SK-N-SH treated with all-trans-retinoic acid at 6 μM for 48 hours (cell line): ENCODE measurements around the gene CPNE2.

ENCODE experiments used
- ARNTL ChIP-seq: fragments of 450-650 bp; formaldehyde crosslinking; IDR thresholded peaks from 2 replicates; pipeline ENCODE4 v1.5.0; 2020; ENCODE audit warnings: low read depth, mild to moderate bottlenecking, moderate library complexity, borderline replicate concordance
- CREB5 ChIP-seq: fragments of 250-450 bp; sonication (Bioruptor Pico); IDR thresholded peaks from 2 replicates; pipeline ENCODE4 v1.5.1; 2020; ENCODE audit warnings: low read depth, mild to moderate bottlenecking, moderate library complexity
- CSRNP3 ChIP-seq: fragments of 250-450 bp; sonication (Bioruptor Pico); IDR thresholded peaks from 2 replicates; pipeline ENCODE4 v1.5.1; 2021; ENCODE audit warnings: mild to moderate bottlenecking, moderate library complexity
- ESRRG ChIP-seq: fragments of 250-450 bp; sonication (Bioruptor Pico); IDR thresholded peaks from 2 replicates; pipeline ENCODE4 v1.6.1; 2021; ENCODE audit warnings: mild to moderate bottlenecking
- GLIS3 ChIP-seq: fragments of 250-450 bp; sonication (Bioruptor Pico); IDR thresholded peaks from 2 replicates; pipeline ENCODE4 v1.5.0; 2020; ENCODE audit warnings: mild to moderate bottlenecking, moderate library complexity
- ISL1 ChIP-seq: fragments of 250-450 bp; sonication (Bioruptor Pico); IDR thresholded peaks from 2 replicates; pipeline ENCODE4 v2.1.2; 2022; ENCODE audit warnings: mild to moderate bottlenecking, moderate library complexity
- OSR1 ChIP-seq: fragments of 250-450 bp; sonication (Bioruptor Pico); IDR thresholded peaks from 2 replicates; pipeline ENCODE4 v1.8.0; 2022; ENCODE audit warnings: moderate library complexity, mild to moderate bottlenecking, inconsistent platforms
- PATZ1 ChIP-seq: fragments of 250-450 bp; sonication (Bioruptor Pico); IDR thresholded peaks from 2 replicates; pipeline ENCODE4 v1.8.0; 2020; ENCODE audit warnings: mild to moderate bottlenecking, moderate library complexity, borderline replicate concordance
- POU6F1 ChIP-seq: fragments of 250-450 bp; sonication (Bioruptor Pico); IDR thresholded peaks from 2 replicates; pipeline ENCODE4 v1.8.0; 2021; ENCODE audit warnings: low read depth, mild to moderate bottlenecking, moderate library complexity, borderline replicate concordance
- PPARA ChIP-seq: fragments of 250-450 bp; sonication (Bioruptor Pico); IDR thresholded peaks from 2 replicates; pipeline ENCODE4 v1.5.0; 2020; ENCODE audit warnings: mild to moderate bottlenecking, borderline replicate concordance
- TSHZ2 ChIP-seq: fragments of 250-450 bp; sonication (Bioruptor Pico); IDR thresholded peaks from 2 replicates; pipeline ENCODE4 v1.5.0; 2020; ENCODE audit warnings: mild to moderate bottlenecking, moderate library complexity
- ZC3H10 ChIP-seq: fragments of 250-450 bp; sonication (Bioruptor Pico); IDR thresholded peaks from 2 replicates; pipeline ENCODE4 v1.5.1; 2021; ENCODE audit warnings: mild to moderate bottlenecking, moderate library complexity
- ZFP3 ChIP-seq: fragments of 250-450 bp; sonication (Bioruptor Pico); IDR thresholded peaks from 2 replicates; pipeline ENCODE4 v1.5.0; 2020; ENCODE audit warnings: mild to moderate bottlenecking, moderate library complexity
- ZNF8 ChIP-seq: fragments of 450-650 bp; formaldehyde crosslinking; IDR thresholded peaks from 2 replicates; pipeline ENCODE4 v1.5.0; 2020; ENCODE audit warnings: mild to moderate bottlenecking, moderate library complexity

- TF ChIP-seq ISL1 (CRISPR knock-in tag): no peak
- no peak for TF ChIP-seq ZFP3
- TF ChIP-seq TSHZ2 (CRISPR knock-in tag): no peak
- no peak for TF ChIP-seq PATZ1 (CRISPR knock-in tag)
- no peak for TF ChIP-seq ZC3H10 (CRISPR knock-in tag)
- TF ChIP-seq ESRRG (CRISPR knock-in tag): no peak
- no peak for TF ChIP-seq GLIS3 (CRISPR knock-in tag)
- TF ChIP-seq PPARA (CRISPR knock-in tag): no peak
- TF ChIP-seq ZNF8 (CRISPR knock-in tag): no peak
- no peak for TF ChIP-seq OSR1 (CRISPR knock-in tag)
- TF ChIP-seq POU6F1 (CRISPR knock-in tag): no peak
- TF ChIP-seq CREB5: no peak
- no peak for TF ChIP-seq CSRNP3 (CRISPR knock-in tag)
- no peak for TF ChIP-seq ARNTL (CRISPR knock-in tag)
Measured at GRCh38 chr16:57054338-57054737, 38.0 kb upstream of the CPNE2 start.
